ENCODE measurements around the gene ARG2. TPM values are rescaled to one million over a fixed set of nuclear protein-coding genes. Genes with fewer than 3 reads are reported as not detected.

Gene ARG2
- total RNA-seq, 1 donor: 11.2 TPM

- Histone ChIP-seq H3K4me3 (ENCODE audit: insufficient read depth, low read length) (no peak overlapping the region), H3K4me1 (ENCODE audit: insufficient read depth, low read length) (no peaks in the 10 kb centered on the region), H3K79me2 (ENCODE audit: insufficient read depth, low read length) (no peaks in the 10 kb centered on the region), H3K27me3 (ENCODE audit: insufficient read depth, low read length) (no peaks in the 10 kb centered on the region), H3K27ac (ENCODE audit: low read depth, low read length) (no peak overlapping the region), H2AFZ (ENCODE audit: low read length) (no peak overlapping the region), H4K20me1 (ENCODE audit: insufficient read depth, low read length) (no peaks in the 10 kb centered on the region), H3K36me3 (ENCODE audit: insufficient read depth, low read length) (no peaks in the 10 kb centered on the region), H3K9me3 (ENCODE audit: low read depth, low read length) (no peaks in the 10 kb centered on the region), H3K4me2 (ENCODE audit: insufficient read depth, low read length) (no peak overlapping the region)
- TF ChIP-seq CTCF (IDR thresholded peaks at IDR 0.05; ENCODE audit: extremely low read depth, low read depth, low read length): no peak
- DNase-seq (ENCODE audit: insufficient read length, low spot score, missing footprints): no peak
These were observed 11.2 kb downstream of the ARG2 start for GRCh38 chr14:67630938-67631337.

- Histone ChIP-seq H3K79me2 (ENCODE audit: insufficient read depth, low read length) (no peaks in the 10 kb centered on the region), H3K36me3 (ENCODE audit: insufficient read depth, low read length) (no peaks in the 10 kb centered on the region), H3K4me2 (ENCODE audit: insufficient read depth, low read length) (no peak overlapping the region), H4K20me1 (ENCODE audit: insufficient read depth, low read length) (no peaks in the 10 kb centered on the region), H3K27ac (ENCODE audit: low read depth, low read length) (no peak overlapping the region), H3K9me3 (ENCODE audit: low read depth, low read length) (no peaks in the 10 kb centered on the region), H3K4me3 (ENCODE audit: insufficient read depth, low read length) (no peak overlapping the region), H2AFZ (ENCODE audit: low read length) (no peak overlapping the region), H3K27me3 (ENCODE audit: insufficient read depth, low read length) (no peaks in the 10 kb centered on the region), H3K4me1 (ENCODE audit: insufficient read depth, low read length) (no peaks in the 10 kb centered on the region)
- no peak for TF ChIP-seq CTCF (IDR thresholded peaks at IDR 0.05; ENCODE audit: extremely low read depth, low read depth, low read length)
- no peak for DNase-seq (ENCODE audit: insufficient read length, low spot score, missing footprints)
These were observed 13.9 kb downstream of the ARG2 start for GRCh38 chr14:67633451-67634147.

DNA sequence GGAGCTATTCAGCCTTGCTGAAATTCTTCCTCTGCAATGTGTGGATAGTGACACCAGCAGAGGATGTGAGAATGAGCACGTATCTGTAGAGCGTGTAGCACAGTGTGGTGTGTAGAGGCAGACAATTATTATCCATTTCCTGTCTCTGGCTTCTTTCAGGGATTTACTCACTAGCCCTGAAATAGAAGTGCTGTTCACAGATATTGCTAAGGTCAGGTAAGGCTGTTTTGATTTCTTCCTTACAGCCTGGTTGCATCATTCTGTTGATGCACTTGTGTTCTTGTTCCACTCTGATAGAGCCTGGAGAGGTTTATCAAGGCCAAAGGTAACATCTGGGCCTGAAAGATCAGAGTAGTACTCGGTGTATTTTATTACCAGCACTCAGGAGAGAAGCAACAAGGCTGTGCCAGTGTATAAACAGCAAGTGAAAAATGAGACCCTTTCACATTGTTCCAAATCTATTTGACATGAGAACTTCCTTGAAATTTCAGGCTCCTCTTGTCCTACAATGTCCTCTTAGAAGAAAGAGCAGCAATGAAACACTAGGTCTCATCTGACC lies 16.7 kb downstream of the ARG2 start:
- H3K4me2 ChIP-seq (ENCODE audit: insufficient read depth, low read length): no peak overlapping the region

More for the DNA sequence above, 16.7 kb downstream of the ARG2 start:
- Histone ChIP-seq H3K9me3 (ENCODE audit: low read depth, low read length) (no peaks in the 10 kb centered on the region), H3K79me2 (ENCODE audit: insufficient read depth, low read length) (no peaks in the 10 kb centered on the region), H3K36me3 (ENCODE audit: insufficient read depth, low read length) (no peaks in the 10 kb centered on the region), H4K20me1 (ENCODE audit: insufficient read depth, low read length) (no peaks in the 10 kb centered on the region), H3K27me3 (ENCODE audit: insufficient read depth, low read length) (no peaks in the 10 kb centered on the region), H2AFZ (ENCODE audit: low read length) (no peak overlapping the region), H3K4me1 (ENCODE audit: insufficient read depth, low read length) (no peaks in the 10 kb centered on the region), H3K27ac (ENCODE audit: low read depth, low read length) (no peak overlapping the region), H3K4me3 (ENCODE audit: insufficient read depth, low read length) (no peak overlapping the region)
- DNase-seq (ENCODE audit: insufficient read length, low spot score, missing footprints): peak; percentile 42
- TF ChIP-seq CTCF (IDR thresholded peaks at IDR 0.05; ENCODE audit: extremely low read depth, low read depth, low read length): no peak
